ENCODE measurements around the gene DOCK1. TPM values are rescaled to one million over a fixed set of nuclear protein-coding genes. Genes with fewer than 3 reads are reported as not detected.
A peak's percentile ranks its signal among the peaks of the same experiment; 100 is the strongest.

Gene DOCK1
- total RNA-seq, 1 donor from 2014 or later = 52.7 TPM

DNA sequence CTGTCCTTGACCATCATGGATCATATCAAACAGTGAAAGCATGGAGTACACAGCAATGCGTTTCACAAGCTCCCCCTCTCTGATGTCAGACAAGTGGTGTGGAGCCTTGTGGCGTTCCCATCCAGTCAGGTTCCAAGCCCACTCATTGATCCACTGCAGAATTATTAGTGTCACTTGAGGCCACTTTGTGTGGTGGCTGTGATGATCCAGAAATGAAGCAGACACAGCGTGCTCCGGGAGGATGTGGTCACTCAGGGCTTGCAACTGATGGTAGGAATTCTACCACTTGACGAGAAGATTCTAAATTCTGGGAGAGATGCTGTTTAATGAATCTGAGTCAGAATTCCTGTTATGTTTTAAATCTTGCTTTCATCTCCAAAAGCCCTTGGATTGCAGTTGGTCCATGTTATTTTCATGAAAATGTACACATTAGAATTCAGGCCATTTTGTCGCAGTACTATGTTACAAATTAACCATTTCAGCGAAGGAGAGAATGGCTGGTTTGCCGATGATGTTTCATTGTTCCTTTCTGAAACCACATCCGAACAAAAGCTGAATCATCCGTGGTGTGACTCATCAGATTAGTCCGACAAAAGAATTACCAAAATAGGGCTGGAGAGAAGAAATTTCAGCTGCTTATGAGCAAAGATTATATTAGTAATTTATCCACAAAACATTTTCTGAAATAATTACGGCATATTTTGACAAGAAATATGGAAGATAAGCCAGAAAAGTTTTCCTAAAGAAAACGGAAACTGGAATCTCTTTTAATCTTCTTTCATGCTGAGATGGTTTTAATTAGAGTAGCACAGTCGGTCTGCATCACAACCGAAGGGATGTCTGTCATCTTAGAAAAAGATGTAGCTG lies 243.1 kb downstream of the DOCK1 start:
- H3K9me3 ChIP-seq (ENCODE audit: control insufficient read depth in 3 of 3, low read length in 3 of 3) = no peaks in the 10 kb centered on the region
- peaks cover 0 to 8% (median 0%) of the 10 kb centered on the region in 3 donors for H3K4me1 ChIP-seq (ENCODE audit: control insufficient read depth in 3 of 3, insufficient read depth in 3 of 3, low read length in 3 of 3)
- peak overlapping the region; percentile 40 for H3K27ac ChIP-seq (ENCODE audit: low read depth, low read length)
- H3K27me3 ChIP-seq (ENCODE audit: control insufficient read depth in 3 of 3, insufficient read depth in 3 of 3, low read length in 3 of 3) = no peaks in the 10 kb centered on the region
- no peak overlapping the region for H3K9ac ChIP-seq (ENCODE audit: low read depth in 1 of 3, low read length in 3 of 3)
- no peaks in the 10 kb centered on the region for H3K36me3 ChIP-seq (ENCODE audit: control insufficient read depth in 3 of 3, insufficient read depth in 3 of 3, low read length in 3 of 3)
- no peak overlapping the region for H3K4me3 ChIP-seq (ENCODE audit: low read length in 3 of 3)

DNA sequence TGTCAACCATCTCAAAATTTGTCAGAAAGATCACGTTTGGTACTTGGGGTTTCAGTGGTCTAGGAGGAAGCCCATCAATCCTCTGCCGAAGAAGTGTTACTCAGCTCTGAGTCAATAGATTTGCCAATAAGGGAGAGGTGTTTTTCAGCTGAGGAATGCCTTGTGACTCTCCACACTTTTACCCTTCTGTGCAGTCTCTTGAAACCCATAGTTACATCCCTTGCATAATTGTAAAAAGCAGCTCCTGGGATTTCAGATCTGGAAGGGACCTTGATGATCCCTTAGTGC lies 243.6 kb downstream of the DOCK1 start:
- Histone ChIP-seq H3K36me3 (ENCODE audit: control insufficient read depth in 3 of 3, insufficient read depth in 3 of 3, low read length in 3 of 3) (no peaks in the 10 kb centered on the region), H3K27me3 (ENCODE audit: control insufficient read depth in 3 of 3, insufficient read depth in 3 of 3, low read length in 3 of 3) (no peaks in the 10 kb centered on the region), H3K9me3 (ENCODE audit: control insufficient read depth in 3 of 3, low read length in 3 of 3) (no peaks in the 10 kb centered on the region), H3K9ac (ENCODE audit: low read depth in 1 of 3, low read length in 3 of 3) (no peak overlapping the region), H3K27ac (ENCODE audit: low read depth, low read length) (peak overlapping the region; percentile 40), H3K4me3 (ENCODE audit: low read length in 3 of 3) (no peak overlapping the region), H3K4me1 (ENCODE audit: control insufficient read depth in 3 of 3, insufficient read depth in 3 of 3, low read length in 3 of 3) (peaks cover 0 to 8% (median 0%) of the 10 kb centered on the region in 3 donors)

DNA sequence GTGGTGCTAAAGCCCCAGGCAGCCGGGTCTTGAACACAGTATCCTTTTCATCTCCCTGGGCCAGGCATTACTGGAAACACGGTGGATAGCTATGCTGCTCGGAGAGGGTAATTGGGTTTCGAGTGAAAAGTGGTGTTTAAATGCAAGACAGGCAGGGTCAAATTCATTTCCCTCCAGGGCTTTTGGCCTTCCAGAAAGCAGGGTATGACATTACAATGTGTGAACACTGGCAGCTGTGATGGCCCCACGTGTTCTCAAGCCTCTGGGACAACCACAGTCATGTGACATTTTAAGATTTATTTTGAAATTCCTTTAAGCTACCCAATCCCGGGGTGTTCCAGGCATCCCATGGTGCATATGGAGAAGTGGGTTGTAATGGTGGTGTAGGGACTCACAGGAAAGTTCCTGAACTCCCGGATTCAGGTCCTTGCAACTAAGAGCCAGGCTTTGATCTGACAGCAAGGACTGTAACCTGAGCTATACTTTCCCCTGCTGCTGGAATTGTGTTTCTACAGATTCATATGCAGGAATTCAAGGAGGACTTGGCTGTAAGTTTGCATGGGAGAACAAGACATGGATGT lies 244.4 kb downstream of the DOCK1 start:
- Histone ChIP-seq H3K4me3 (ENCODE audit: low read length in 3 of 3) (no peak overlapping the region), H3K36me3 (ENCODE audit: control insufficient read depth in 3 of 3, insufficient read depth in 3 of 3, low read length in 3 of 3) (no peaks in the 10 kb centered on the region), H3K27me3 (ENCODE audit: control insufficient read depth in 3 of 3, insufficient read depth in 3 of 3, low read length in 3 of 3) (no peaks in the 10 kb centered on the region), H3K4me1 (ENCODE audit: control insufficient read depth in 3 of 3, insufficient read depth in 3 of 3, low read length in 3 of 3) (peaks cover 0 to 8% (median 0%) of the 10 kb centered on the region in 3 donors), H3K9me3 (ENCODE audit: control insufficient read depth in 3 of 3, low read length in 3 of 3) (no peaks in the 10 kb centered on the region), H3K9ac (ENCODE audit: low read depth in 1 of 3, low read length in 3 of 3) (no peak overlapping the region), H3K27ac (ENCODE audit: low read depth, low read length) (no peak overlapping the region)

DNA sequence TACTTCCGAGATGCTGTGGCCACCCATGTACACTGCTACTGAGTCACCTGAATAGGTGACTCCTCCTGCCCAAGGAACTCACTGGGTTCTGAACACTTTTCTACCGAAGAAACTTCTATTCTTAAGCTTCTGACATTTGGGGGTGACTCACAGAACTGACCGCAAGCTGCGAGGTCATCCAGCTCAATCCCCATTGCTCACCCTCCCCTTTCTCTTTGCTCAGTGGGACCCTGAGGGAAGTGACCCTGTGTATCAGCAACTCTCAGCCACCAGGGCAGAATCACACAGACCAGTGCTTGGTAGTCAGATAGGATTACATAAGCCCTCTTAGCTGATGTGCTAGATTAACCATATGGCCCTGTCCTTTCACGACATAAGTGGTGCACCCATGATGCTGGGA lies 244.9 kb downstream of the DOCK1 start:
- H3K36me3 ChIP-seq (ENCODE audit: control insufficient read depth in 3 of 3, insufficient read depth in 3 of 3, low read length in 3 of 3) = no peaks in the 10 kb centered on the region
- no peak overlapping the region for H3K4me3 ChIP-seq (ENCODE audit: low read length in 3 of 3)
- H3K9me3 ChIP-seq (ENCODE audit: control insufficient read depth in 3 of 3, low read length in 3 of 3) = no peaks in the 10 kb centered on the region
- no peak overlapping the region for H3K27ac ChIP-seq (ENCODE audit: low read depth, low read length)
- H3K9ac ChIP-seq (ENCODE audit: low read depth in 1 of 3, low read length in 3 of 3) = no peak overlapping the region
- H3K4me1 ChIP-seq (ENCODE audit: control insufficient read depth in 3 of 3, insufficient read depth in 3 of 3, low read length in 3 of 3) = peaks cover 0 to 8% (median 0%) of the 10 kb centered on the region in 3 donors
- H3K27me3 ChIP-seq (ENCODE audit: control insufficient read depth in 3 of 3, insufficient read depth in 3 of 3, low read length in 3 of 3) = no peaks in the 10 kb centered on the region

DNA sequence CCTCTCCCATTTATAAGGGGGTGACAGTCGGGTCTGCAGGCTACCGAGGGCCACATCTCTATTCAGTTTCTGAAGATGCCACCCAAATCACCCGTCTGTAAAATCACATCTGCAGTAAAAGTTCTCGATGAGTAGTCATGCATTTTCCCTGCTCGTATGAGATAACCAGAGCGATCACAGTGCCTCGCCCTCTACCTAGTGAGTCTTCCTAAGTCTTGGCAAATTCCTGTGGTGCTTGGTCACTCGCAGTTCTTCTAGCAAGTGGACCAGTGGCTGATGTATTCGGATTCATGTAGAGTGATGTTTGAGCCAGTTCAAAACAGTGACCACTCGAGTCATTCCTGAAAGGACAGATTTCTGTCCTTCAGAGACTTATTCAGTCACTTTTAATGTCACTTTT lies 246.3 kb downstream of the DOCK1 start:
- Histone ChIP-seq H3K36me3 (ENCODE audit: control insufficient read depth in 3 of 3, insufficient read depth in 3 of 3, low read length in 3 of 3) (no peaks in the 10 kb centered on the region), H3K9me3 (ENCODE audit: control insufficient read depth in 3 of 3, low read length in 3 of 3) (no peaks in the 10 kb centered on the region), H3K27me3 (ENCODE audit: control insufficient read depth in 3 of 3, insufficient read depth in 3 of 3, low read length in 3 of 3) (no peaks in the 10 kb centered on the region), H3K9ac (ENCODE audit: low read depth in 1 of 3, low read length in 3 of 3) (no peak overlapping the region), H3K27ac (ENCODE audit: low read depth, low read length) (no peak overlapping the region), H3K4me1 (ENCODE audit: control insufficient read depth in 3 of 3, insufficient read depth in 3 of 3, low read length in 3 of 3) (peaks cover 0 to 8% (median 5%) of the 10 kb centered on the region in 3 donors), H3K4me3 (ENCODE audit: low read length in 3 of 3) (no peak overlapping the region)

GRCh38 chr10:127151981-127152699 lies 246.9 kb downstream of the DOCK1 start:
- Histone ChIP-seq H3K9ac (ENCODE audit: low read depth in 1 of 3, low read length in 3 of 3) (no peak overlapping the region), H3K36me3 (ENCODE audit: control insufficient read depth in 3 of 3, insufficient read depth in 3 of 3, low read length in 3 of 3) (no peaks in the 10 kb centered on the region), H3K4me3 (ENCODE audit: low read length in 3 of 3) (no peak overlapping the region), H3K9me3 (ENCODE audit: control insufficient read depth in 3 of 3, low read length in 3 of 3) (no peaks in the 10 kb centered on the region), H3K27me3 (ENCODE audit: control insufficient read depth in 3 of 3, insufficient read depth in 3 of 3, low read length in 3 of 3) (no peaks in the 10 kb centered on the region), H3K4me1 (ENCODE audit: control insufficient read depth in 3 of 3, insufficient read depth in 3 of 3, low read length in 3 of 3) (peaks cover 0 to 8% (median 5%) of the 10 kb centered on the region in 3 donors), H3K27ac (ENCODE audit: low read depth, low read length) (no peak overlapping the region)

DNA sequence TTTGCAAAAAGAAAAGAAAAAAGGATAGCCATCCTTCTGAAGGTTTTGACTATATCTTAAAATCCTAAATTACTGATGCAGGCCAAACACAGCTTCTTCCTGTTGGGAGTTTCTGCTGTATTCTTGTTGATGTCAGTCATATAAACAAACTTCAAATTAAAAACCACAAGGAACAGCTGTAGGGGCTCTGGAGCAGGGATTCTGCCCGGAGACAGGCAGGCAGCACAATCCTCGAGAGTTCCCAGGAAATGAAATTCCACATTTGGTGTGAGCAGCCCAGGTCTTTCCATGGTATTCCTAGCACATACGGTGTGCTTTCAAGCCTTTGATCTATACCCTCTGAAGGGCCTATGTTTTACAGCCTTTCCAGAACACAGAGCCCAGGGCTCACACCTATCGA lies 248.0 kb downstream of the DOCK1 start:
- no peaks in the 10 kb centered on the region for H3K27me3 ChIP-seq (ENCODE audit: control insufficient read depth in 3 of 3, insufficient read depth in 3 of 3, low read length in 3 of 3)
- no peak overlapping the region for H3K4me3 ChIP-seq (ENCODE audit: low read length in 3 of 3)
- H3K36me3 ChIP-seq (ENCODE audit: control insufficient read depth in 3 of 3, insufficient read depth in 3 of 3, low read length in 3 of 3) = no peaks in the 10 kb centered on the region
- no peaks in the 10 kb centered on the region for H3K9me3 ChIP-seq (ENCODE audit: control insufficient read depth in 3 of 3, low read length in 3 of 3)
- no peak overlapping the region for H3K27ac ChIP-seq (ENCODE audit: low read depth, low read length)
- peaks cover 0 to 8% (median 5%) of the 10 kb centered on the region in 3 donors for H3K4me1 ChIP-seq (ENCODE audit: control insufficient read depth in 3 of 3, insufficient read depth in 3 of 3, low read length in 3 of 3)
- no peak overlapping the region for H3K9ac ChIP-seq (ENCODE audit: low read depth in 1 of 3, low read length in 3 of 3)

DNA sequence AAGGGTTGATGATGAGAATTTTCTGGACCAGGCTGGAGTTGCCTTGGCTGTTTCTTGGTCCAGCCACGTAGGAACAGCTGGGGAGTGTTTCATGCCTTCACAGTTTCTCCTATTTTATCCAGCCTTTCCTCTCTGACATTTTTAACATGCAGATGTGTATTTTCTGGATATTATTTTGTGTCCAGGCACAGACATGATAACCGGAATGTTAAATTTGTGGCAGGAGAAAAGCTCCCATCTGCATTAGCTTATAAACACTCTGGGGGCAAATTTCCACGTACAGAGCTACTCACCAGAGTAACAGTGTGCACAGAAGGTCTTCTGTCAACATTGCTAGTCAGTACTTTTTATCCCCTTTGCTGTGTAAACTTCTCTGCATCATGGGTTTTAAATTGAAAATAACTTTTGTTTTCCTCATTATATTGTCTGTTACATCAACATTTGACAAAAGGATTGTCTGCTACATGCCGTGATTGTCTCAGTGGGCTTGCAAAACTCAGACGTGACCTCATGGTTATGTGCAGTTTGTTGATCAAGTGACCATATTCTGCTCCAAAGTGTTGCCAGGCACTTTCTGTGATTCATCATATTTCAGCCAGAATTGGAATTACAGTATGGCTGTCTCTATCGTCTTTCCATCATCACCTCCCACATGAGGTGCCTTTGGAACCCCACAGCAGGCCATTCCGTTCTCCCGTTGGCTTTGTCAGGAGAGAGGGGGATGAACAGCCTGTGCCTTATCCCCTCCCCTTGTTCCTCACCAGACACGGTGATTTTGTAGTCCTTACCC lies 249.8 kb downstream of the DOCK1 start:
- Histone ChIP-seq H3K36me3 (ENCODE audit: control insufficient read depth in 3 of 3, insufficient read depth in 3 of 3, low read length in 3 of 3) (no peaks in the 10 kb centered on the region), H3K9ac (ENCODE audit: low read depth in 1 of 3, low read length in 3 of 3) (no peak overlapping the region), H3K27me3 (ENCODE audit: control insufficient read depth in 3 of 3, insufficient read depth in 3 of 3, low read length in 3 of 3) (no peaks in the 10 kb centered on the region), H3K4me1 (ENCODE audit: control insufficient read depth in 3 of 3, insufficient read depth in 3 of 3, low read length in 3 of 3) (peaks cover 0 to 5% (median 0%) of the 10 kb centered on the region in 3 donors), H3K4me3 (ENCODE audit: low read length in 3 of 3) (no peak overlapping the region), H3K27ac (ENCODE audit: low read depth, low read length) (peak overlapping the region; percentile 36), H3K9me3 (ENCODE audit: control insufficient read depth in 3 of 3, low read length in 3 of 3) (no peaks in the 10 kb centered on the region)

GRCh38 chr10:127157089-127157488 lies 251.9 kb downstream of the DOCK1 start:
- H3K9me3 ChIP-seq (ENCODE audit: control insufficient read depth in 3 of 3, low read length in 3 of 3) = no peaks in the 10 kb centered on the region
- H3K27me3 ChIP-seq (ENCODE audit: control insufficient read depth in 3 of 3, insufficient read depth in 3 of 3, low read length in 3 of 3) = no peaks in the 10 kb centered on the region
- peaks cover 0 to 5% (median 0%) of the 10 kb centered on the region in 3 donors for H3K4me1 ChIP-seq (ENCODE audit: control insufficient read depth in 3 of 3, insufficient read depth in 3 of 3, low read length in 3 of 3)
- no peaks in the 10 kb centered on the region for H3K36me3 ChIP-seq (ENCODE audit: control insufficient read depth in 3 of 3, insufficient read depth in 3 of 3, low read length in 3 of 3)
- H3K4me3 ChIP-seq (ENCODE audit: low read length in 3 of 3) = no peak overlapping the region
- H3K27ac ChIP-seq (ENCODE audit: low read depth, low read length) = no peak overlapping the region
- H3K9ac ChIP-seq (ENCODE audit: low read depth in 1 of 3, low read length in 3 of 3) = no peak overlapping the region
